Measurements from ENCODE around the gene KIRREL1. TPM values are rescaled to one million over a fixed set of nuclear protein-coding genes. Genes with fewer than 3 reads are reported as not detected.
A peak's percentile ranks its signal among the peaks of the same experiment; 100 is the strongest.

KIRREL1 gene
- total RNA-seq, 6 experiments from 2014 or later, result 99.5 to 121 (median 107) TPM

DNA sequence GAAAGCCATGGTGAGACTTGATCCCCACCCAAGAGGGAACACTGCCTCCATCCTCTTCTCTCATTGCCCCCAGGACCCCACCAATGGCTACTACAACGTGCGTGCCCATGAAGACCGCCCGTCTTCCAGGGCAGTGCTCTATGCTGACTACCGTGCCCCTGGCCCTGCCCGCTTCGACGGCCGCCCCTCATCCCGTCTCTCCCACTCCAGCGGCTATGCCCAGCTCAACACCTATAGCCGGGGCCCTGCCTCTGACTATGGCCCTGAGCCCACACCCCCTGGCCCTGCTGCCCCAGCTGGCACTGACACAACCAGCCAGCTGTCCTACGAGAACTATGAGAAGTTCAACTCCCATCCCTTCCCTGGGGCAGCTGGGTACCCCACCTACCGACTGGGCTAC lies 101.1 kb downstream of the KIRREL1 start:
- Mint-ChIP-seq H3K4me1 (ENCODE audit: low read depth) (no peaks in the 10 kb centered on the region), H3K27ac (no peak overlapping the region), H3K9me3 (no peaks in the 10 kb centered on the region), H3K36me3 (ENCODE audit: low read depth) (peaks cover 23% of the 10 kb centered on the region), H3K4me3 (no peak overlapping the region), H3K27me3 (ENCODE audit: insufficient read depth) (peaks cover 9% of the 10 kb centered on the region)
- no peak for TF ChIP-seq CTCF (IDR thresholded peaks at IDR 0.05)
- DNase-seq, result no peak

DNA sequence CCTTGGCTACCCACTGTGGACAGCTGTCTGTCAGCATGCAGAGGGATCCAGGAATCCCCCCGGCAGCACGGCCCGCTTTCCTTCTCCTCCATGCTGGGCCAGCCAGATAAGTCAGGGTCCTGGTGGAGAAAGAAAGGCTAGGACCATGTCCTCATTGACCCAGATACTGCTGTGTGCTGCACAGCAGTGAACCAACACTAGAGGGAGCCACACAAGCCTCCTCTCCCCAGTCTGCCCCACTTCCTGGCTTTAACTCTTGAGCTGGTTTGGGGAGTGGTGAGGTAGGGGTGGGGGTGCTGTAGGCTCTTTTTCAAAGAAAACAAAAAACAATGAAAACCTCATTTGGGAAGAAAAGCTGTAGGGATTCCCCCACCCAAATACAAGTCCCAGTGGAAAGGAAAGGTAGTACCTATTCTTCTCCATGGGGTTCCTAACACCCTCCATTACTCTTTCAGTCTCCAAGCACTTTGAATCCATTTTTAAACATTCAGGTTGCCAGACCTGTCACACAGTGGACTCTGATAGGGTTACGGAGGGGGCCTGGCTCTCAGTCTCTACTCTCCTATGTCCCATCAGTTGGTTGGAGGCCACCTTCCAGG lies 102.4 kb downstream of the KIRREL1 start:
- no peak overlapping the region for H3K27ac Mint-ChIP-seq
- peak; percentile 87 for TF ChIP-seq CTCF (IDR thresholded peaks at IDR 0.05)
- H3K36me3 Mint-ChIP-seq (ENCODE audit: low read depth), result peaks cover 18% of the 10 kb centered on the region
- DNase-seq, result peak; percentile 21
- peaks cover 5% of the 10 kb centered on the region; the same call in 1 of the 2 replicates for H3K27me3 Mint-ChIP-seq (ENCODE audit: insufficient read depth)
- no peak overlapping the region for H3K4me3 Mint-ChIP-seq
- H3K9me3 Mint-ChIP-seq, result no peaks in the 10 kb centered on the region
- H3K4me1 Mint-ChIP-seq (ENCODE audit: low read depth), result peaks cover 8% of the 10 kb centered on the region

- H3K4me1 Mint-ChIP-seq (ENCODE audit: low read depth), result peaks cover 30% of the 10 kb centered on the region
- H3K4me3 Mint-ChIP-seq, result no peak overlapping the region
- peaks cover 6% of the 10 kb centered on the region for H3K36me3 Mint-ChIP-seq (ENCODE audit: low read depth)
- no peaks in the 10 kb centered on the region for H3K9me3 Mint-ChIP-seq
- no peak for TF ChIP-seq CTCF (IDR thresholded peaks at IDR 0.05)
- no peak for DNase-seq
- H3K27ac Mint-ChIP-seq, result no peak overlapping the region
- peaks cover 12% of the 10 kb centered on the region for H3K27me3 Mint-ChIP-seq (ENCODE audit: insufficient read depth)
Observed at GRCh38 chr1:158098256-158098655, 104.8 kb downstream of the KIRREL1 start.

DNA sequence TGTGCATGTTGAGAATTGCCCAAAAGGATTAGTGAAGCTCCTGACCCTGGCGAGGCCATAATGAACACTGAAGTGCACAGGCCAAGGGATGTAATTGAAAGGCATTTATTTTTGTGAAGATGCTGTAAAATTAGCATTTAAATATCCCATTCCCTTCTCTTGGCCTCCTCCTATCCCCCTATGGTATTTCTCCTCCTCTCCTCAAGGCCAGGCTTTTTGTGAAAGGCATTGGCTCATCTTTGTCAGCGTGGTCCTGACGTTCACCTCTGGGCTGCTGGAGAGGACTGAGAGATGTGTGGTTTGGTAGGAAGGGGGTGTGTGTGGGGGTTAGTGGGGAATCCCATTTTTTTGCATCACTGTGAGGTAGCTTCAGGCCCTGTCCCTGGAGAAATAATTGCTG lies 105.7 kb downstream of the KIRREL1 start:
- Mint-ChIP-seq H3K9me3 (no peaks in the 10 kb centered on the region), H3K27ac (no peak overlapping the region), H3K27me3 (ENCODE audit: insufficient read depth) (peaks cover 14% of the 10 kb centered on the region), H3K36me3 (ENCODE audit: low read depth) (peaks cover 6% of the 10 kb centered on the region; the same call in 1 of the 2 replicates), H3K4me1 (ENCODE audit: low read depth) (peaks cover 30% of the 10 kb centered on the region), H3K4me3 (no peak overlapping the region)
- TF ChIP-seq CTCF (IDR thresholded peaks at IDR 0.05), result no peak
- no peak for DNase-seq

- no peak for DNase-seq
- Mint-ChIP-seq H3K4me3 (no peak overlapping the region), H3K36me3 (ENCODE audit: low read depth) (peaks cover 6% of the 10 kb centered on the region; the same call in 1 of the 2 replicates), H3K4me1 (ENCODE audit: low read depth) (peaks cover 30% of the 10 kb centered on the region), H3K27me3 (ENCODE audit: insufficient read depth) (peaks cover 22% of the 10 kb centered on the region), H3K27ac (no peak overlapping the region), H3K9me3 (no peaks in the 10 kb centered on the region)
- no peak for TF ChIP-seq CTCF (IDR thresholded peaks at IDR 0.05)
Observed at GRCh38 chr1:158100498-158100897, 107.1 kb downstream of the KIRREL1 start.

Measured in HFFc6 (cell line).